Mesothelial cell of epicardium (in vitro differentiated cells): Measurements from ENCODE around the gene FOXP1. TPM values are rescaled to one million over a fixed set of nuclear protein-coding genes. Genes with fewer than 3 reads are reported as not detected.

ENCODE experiments used
- DNase-seq, 2 experiments: peaks; one replicate each; pipeline ENCODE4 v3.0.0; 2021; ENCODE audit warnings: low spot score in 2 of 2; ENCODE audit not compliant: unreplicated experiment in 2 of 2
- H3K27ac Mint-ChIP-seq: 2 replicates; pipeline ENCODE4 v1.8.0; 2021; ENCODE audit warnings: mixed read lengths
- H3K27me3 Mint-ChIP-seq: 2 replicates; pipeline ENCODE4 v1.8.0; 2021; ENCODE audit warnings: low read depth, mixed read lengths
- H3K36me3 Mint-ChIP-seq: 2 replicates; pipeline ENCODE4 v1.8.0; 2021; ENCODE audit warnings: mixed read lengths
- H3K4me1 Mint-ChIP-seq: 2 replicates; pipeline ENCODE4 v1.8.0; 2021; ENCODE audit warnings: mixed read lengths
- H3K4me3 Mint-ChIP-seq: 2 replicates; pipeline ENCODE4 v1.8.0; 2021; ENCODE audit warnings: mild to moderate bottlenecking, moderate library complexity, mixed read lengths
- H3K9me3 Mint-ChIP-seq: 2 replicates; pipeline ENCODE4 v1.8.0; 2021; ENCODE audit warnings: mixed read lengths
- CTCF ChIP-seq: fragments of 200-600 bp; sonication (generic); IDR thresholded peaks from one replicate; pipeline ENCODE4 v1.5.0; 2021; ENCODE audit warnings: antibody characterized with exemption; ENCODE audit not compliant: unreplicated experiment
- total RNA-seq: library from RNA; stranded (reverse); gene quantifications from 3 replicates; pipeline ENCODE4 v1.2.1, GENCODE V29; 2021

FOXP1 gene
- total RNA-seq, 1 donor from 2014 or later: 187 TPM

- H3K4me3 Mint-ChIP-seq: no peak overlapping the region
- peak overlapping the region; percentile 85 for H3K27ac Mint-ChIP-seq
- H3K36me3 Mint-ChIP-seq: no peaks in the 10 kb centered on the region
- H3K4me1 Mint-ChIP-seq: peaks cover 56% of the 10 kb centered on the region
- TF ChIP-seq CTCF: no peak
- no peaks in the 10 kb centered on the region for H3K9me3 Mint-ChIP-seq
- H3K27me3 Mint-ChIP-seq: no peaks in the 10 kb centered on the region
- no peak for DNase-seq
Observed at GRCh38 chr3:71067977-71068654, 515.4 kb downstream of the FOXP1 start.

DNA sequence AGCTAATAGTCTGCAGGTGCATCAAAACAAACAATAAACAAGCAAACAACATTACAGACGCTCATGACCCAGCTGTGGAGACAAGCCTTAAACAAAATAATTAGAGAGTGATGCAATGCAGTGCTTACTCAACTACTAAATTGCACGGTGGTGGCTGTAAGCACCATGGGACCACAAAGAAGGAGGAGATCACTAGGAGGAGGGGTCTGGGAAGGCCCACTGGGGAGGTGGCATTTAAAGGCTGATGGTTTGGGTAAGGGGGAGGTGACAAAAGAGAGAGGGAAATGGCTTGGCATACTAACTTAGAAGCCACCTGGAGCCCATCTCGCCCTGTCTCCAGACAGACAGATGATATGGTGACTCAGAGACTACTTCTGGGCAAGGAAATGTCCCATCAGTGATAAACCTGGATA is 516.7 kb downstream of the FOXP1 start:
- H3K4me3 Mint-ChIP-seq: no peak overlapping the region
- no peaks in the 10 kb centered on the region for H3K36me3 Mint-ChIP-seq
- DNase-seq: no peak
- H3K9me3 Mint-ChIP-seq: no peaks in the 10 kb centered on the region
- H3K27ac Mint-ChIP-seq: peak overlapping the region; percentile 94
- no peaks in the 10 kb centered on the region for H3K27me3 Mint-ChIP-seq
- no peak for TF ChIP-seq CTCF
- peaks cover 60% of the 10 kb centered on the region for H3K4me1 Mint-ChIP-seq

GRCh38 chr3:71066356-71066755 is 517.2 kb downstream of the FOXP1 start:
- Mint-ChIP-seq H3K4me1 (peaks cover 64% of the 10 kb centered on the region), H3K4me3 (peak overlapping the region; percentile 6), H3K27me3 (no peaks in the 10 kb centered on the region), H3K9me3 (no peaks in the 10 kb centered on the region), H3K36me3 (no peaks in the 10 kb centered on the region), H3K27ac (peak overlapping the region; percentile 94)
- TF ChIP-seq CTCF: no peak
- no peak for DNase-seq

GRCh38 chr3:71065764-71066013 is 517.8 kb downstream of the FOXP1 start:
- H3K27ac Mint-ChIP-seq: peak overlapping the region; percentile 94
- no peaks in the 10 kb centered on the region for H3K9me3 Mint-ChIP-seq
- no peak for DNase-seq
- H3K27me3 Mint-ChIP-seq: no peaks in the 10 kb centered on the region
- H3K36me3 Mint-ChIP-seq: no peaks in the 10 kb centered on the region
- peaks cover 64% of the 10 kb centered on the region for H3K4me1 Mint-ChIP-seq
- peak overlapping the region; percentile 72 for H3K4me3 Mint-ChIP-seq
- TF ChIP-seq CTCF: no peak

DNA sequence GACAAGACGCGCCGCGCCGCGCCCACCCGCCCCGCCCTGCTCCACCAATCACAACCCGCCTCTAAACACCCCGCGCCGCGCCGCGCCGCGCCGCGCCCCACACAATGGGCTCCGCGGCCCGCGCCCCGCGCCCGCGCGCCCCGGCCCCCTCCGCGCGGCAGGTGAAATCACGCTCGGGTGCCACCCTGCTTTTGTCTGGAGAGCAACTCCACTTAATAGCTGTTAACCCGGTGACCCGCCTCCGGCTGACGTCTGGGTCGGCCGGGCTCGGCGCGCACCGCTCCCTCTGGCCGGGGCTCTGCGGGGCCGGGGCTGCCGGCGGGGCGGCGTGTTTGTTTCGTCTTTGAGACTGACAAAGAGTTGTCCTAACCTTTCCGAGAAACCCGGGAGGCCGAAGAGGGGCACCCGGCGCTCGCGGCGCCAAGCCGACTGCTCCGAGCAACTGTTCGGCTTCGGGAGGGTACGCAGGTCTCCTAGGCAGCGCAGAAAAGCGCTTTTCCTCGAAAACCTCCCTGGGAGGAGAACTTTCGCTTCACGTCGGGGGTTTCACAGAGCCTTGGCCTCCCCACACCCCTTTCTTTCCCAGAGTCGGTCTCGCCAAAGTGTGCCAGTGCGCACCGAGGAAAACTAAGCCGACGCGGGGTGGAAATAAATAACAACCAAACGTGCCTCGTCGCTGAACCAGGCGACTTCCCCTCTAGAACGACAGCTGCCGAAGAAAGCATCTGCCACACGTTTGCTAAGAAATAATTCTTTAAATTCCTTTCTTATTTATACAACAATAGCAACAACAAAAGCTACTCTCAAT is 518.4 kb downstream of the FOXP1 start:
- H3K36me3 Mint-ChIP-seq: no peaks in the 10 kb centered on the region
- peak in 1 of 2 experiments; percentile 67 for DNase-seq
- peaks cover 64% of the 10 kb centered on the region for H3K4me1 Mint-ChIP-seq
- H3K27me3 Mint-ChIP-seq: no peaks in the 10 kb centered on the region
- peak overlapping the region; percentile 72 for H3K4me3 Mint-ChIP-seq
- no peak for TF ChIP-seq CTCF
- peak overlapping the region; percentile 94 for H3K27ac Mint-ChIP-seq
- no peaks in the 10 kb centered on the region for H3K9me3 Mint-ChIP-seq
